GM20431 (cell line): Measurements from ENCODE around the gene RIBC1.
"Not testable (repeated sequence)": the region's sequence is repeated elsewhere in the genome, so short reads cannot be mapped to it uniquely, and the experiment has no call there.

Experiments
- in situ Hi-C: fragments of 300-500 bp; cut with MseI, MboI; formaldehyde crosslinking; loops from one replicate; pipeline ENCODE4 v1.15.0; 2020; ENCODE audit warnings: low sequenced_read_pairs; ENCODE audit not compliant: unreplicated experiment

Gene RIBC1

DNA sequence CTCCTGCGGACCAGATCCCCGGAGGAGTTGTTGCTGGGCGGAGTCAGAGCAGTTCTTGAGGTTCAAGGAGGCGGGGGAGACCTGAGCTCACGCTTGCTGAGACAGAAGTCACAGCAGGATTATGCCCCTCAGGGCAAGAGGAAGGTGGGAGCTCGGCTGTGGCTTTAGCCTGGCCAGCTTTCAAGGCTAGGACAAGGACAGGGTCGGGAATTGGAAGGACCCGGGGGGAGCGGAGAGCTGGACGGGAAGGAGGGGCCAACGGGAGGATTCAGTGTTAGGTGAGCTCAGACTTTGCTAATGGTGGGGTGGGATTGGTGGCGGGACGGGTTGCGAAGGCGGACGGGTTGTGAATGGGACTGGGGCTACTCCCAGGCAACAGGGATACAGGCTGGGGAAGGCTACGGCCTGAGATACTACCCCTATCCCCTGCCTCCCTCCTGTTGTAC lies at the start of gene RIBC1:
Gene RIBC1 (plus strand): TSS at position 13 of the 446 bp plus-strand sequence. CDS start 3,404 bp downstream, outside the sequence.
- in situ Hi-C loops = no loop called here

DNA sequence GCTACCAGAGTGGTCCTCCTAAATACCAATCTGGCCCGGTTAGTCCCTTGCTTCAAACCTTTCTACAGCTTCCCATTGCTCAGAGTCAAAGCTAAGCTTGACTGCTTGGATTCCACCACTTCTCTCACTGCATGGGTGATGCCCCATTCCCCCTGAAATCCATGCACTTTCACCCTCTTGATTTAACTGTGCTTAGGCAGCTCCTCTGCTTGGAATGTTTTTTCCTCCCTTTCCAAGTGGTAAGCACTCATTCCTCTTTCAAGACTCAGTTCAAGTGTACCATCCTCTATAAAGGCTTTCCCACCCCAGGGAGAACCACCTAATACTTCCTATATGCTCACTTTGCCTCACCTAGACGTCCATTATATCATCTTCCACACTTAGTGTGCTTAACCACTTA lies 49.4 kb upstream of the RIBC1 start:
- in situ Hi-C loops = no loop called here

DNA sequence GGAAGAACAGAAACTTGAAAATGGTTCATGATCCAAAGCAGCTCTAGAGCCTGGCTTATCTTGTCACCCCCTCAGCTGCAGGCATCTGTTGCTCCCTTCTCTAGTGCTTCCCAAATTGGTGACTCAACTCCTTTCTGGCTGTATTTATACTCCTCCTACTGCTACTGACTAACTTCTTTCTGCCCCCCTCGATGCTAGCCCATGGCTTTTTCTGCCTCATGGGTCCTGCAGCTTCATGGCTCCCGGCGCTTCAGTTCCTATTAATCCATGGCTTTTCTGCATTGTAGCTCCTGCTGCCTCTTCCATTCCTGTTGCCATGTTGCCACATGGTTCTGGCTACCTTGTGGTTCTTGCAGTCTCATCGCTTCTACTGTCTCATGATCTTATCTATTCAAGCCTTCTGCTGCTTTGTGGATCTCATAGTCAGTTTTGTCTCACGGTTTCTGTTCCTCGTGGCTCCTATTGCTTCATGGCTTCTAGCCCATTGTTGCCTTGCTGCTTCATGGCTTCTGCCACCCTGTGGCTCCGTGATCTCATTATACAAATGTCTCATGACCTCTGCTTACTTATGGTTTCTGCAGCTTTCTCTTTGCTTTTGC lies 48.4 kb upstream of the RIBC1 start:
- in situ Hi-C loops = no loop called here

DNA sequence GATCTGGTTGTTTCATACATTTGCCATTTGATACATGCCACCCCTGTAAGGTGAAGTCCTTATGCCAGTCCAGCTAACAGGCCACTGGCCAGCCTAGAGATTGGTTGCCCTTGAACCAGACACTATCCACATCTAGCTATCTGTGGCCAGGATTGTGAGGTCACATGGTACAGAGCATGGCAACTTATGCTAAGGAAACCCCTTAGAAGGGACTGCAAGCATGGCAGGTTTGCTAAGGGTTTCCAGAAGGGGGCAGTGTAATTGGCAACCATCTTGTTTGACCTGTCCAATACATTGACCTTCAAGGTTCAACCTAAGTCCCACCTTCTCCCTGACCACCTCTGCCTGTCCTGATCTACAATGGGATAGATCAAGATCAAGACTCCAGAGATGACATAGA lies 47.8 kb upstream of the RIBC1 start:
- in situ Hi-C loops = no loop called here

DNA sequence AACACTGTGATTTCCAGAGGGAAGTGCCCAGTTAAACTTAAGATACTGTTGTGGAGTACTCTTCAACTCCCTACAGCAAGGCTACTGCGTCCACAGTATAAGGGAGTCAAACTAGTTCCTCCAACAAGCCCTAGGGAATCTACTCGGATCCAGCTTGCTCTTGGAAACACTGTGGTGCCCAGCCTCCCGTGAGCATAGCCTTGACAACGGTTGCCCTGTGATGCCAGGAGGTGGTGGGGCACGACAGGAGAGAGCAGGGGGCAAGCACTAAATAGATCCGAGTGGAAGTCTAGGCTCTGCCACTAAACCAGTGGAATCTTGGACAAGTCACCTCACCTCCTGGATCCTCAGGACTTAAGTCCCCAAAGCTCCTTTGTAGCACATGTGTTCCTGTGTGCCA lies 45.8 kb upstream of the RIBC1 start:
- in situ Hi-C loops = no loop called here

DNA sequence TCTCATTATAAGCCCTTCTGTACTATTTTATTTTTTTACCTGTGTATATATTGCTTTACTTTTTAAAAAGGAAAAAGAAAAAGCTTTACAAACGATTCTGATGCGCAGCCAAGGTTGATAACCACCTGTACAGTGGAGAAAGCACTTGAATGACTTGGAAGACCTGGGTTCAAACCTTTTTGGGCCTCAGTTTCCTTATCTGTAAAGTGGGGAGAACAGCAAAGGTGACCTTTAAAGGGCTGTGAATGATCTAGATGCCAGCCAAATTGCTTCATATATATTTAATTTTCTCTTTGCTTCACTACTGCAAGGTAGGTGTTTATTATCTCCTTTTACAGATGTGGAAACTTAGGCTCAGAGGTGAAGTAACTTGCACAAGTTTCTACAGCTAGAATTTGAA lies 45.2 kb upstream of the RIBC1 start:
- in situ Hi-C loops = no loop called here

DNA sequence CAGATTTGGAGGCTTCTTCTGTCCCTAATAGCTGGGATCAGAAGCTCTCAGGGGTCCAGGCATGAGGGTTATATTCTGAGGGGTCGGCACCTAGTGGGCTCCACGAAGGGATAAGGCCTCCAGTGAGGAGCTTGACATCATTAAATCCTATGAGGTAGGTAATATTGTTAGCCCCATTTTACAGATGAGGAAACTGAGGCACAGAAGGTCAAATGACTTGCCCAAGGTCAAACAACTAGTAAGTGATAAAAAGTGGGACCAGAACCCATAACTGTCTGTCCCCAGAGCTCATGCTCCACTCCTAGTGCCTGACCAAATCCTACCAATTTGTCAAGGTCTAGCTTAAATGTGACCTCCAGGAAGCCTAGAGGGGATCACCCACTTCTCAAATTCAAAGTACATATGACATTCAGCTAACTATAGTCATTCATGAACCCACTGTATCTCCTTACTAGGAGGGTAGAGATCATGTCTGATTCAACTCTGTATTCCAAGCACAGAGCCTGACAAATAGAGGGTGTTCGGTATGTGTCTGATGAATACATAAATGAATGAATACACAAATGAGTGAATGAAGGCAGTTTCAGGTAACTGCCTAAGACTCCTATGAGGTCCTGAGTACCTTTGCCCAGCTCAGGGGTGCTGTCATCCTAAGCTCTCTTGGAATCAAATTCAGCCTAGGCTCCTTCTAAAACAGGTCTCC lies 43.5 kb upstream of the RIBC1 start:
- in situ Hi-C loops = no loop called here

DNA sequence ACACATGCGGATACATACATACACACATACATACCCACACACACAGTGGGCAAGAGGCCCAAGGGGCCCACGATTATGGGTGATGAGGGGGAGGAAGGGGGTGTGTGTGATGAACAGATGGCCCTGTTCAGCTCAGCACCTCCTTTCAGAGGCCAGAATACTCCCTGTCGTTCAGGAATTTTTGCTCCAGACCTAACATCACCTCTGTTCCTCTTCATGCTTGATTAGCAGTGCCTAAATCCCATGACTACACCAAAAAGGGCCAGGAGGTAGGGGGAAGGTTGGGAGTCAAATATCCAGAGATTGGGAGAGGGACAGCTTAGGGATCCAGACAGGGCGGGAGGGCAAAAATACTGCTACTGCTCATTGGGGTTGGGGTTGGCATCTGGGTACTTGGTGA lies 42.9 kb upstream of the RIBC1 start:
- in situ Hi-C loops = no loop called here

DNA sequence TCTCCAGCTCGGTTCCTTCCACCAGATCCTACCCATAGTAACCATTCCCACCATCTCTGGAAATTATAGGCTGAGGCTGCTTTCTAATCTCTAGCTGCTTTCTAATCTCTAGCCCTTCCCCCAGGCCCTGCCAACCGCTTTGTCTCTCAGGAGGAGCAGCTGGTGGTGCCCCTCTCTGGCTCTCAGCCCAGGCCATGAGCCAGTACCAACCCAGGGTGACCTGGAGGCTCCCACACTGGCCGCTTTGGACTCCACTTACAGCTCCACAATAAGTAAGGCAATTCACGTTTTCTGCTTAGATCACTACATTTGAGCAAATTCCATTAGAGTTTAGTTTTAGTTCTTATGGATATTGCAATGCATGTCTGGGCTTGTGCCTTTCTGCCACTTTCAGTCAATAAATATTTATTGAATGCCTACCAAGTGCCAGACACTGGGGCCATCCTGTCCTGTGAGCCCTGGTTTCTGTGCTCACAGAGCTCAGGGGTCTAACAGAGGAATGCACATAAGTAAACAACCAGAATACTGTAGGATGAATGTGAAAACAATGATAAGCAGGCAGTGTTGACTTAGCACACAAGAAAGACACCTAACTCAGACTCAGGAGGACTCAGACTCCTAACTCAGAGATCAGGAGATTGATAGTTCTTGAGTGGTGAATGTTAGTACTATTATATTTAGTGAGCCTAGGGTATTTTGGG lies 39.1 kb upstream of the RIBC1 start:
- in situ Hi-C loops = no loop called here

DNA sequence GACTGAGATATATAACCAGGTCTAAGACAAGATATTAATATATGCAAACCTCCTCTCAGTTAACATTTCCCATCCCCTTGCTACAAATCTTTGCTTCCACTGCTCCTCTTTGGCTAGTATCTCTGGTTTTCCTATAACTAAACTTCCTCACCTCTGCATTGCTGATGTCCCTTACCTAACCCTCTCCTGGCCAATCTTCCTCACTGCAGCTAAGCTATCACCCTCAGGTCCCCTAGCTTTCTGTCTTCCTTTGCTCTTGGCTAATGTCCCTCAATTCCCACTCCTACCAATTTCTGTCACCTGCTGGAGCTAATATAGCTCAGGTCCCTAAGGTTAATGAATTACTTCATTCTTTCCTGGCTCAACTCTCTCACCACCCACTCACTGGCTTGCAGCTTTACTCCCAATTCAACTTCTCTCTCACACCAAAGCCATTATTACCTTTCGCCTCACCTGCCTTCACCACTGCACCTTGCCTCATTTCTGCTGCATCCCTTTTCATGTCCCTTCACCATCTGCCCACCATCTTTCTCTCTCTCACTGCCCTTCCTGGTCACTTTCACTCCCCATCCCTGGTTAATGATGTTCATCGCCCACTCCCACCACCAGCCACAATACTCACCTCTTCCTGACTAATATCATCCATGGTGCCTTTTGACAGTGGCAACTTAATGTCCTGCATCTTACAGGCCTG lies 26.9 kb upstream of the RIBC1 start:
- in situ Hi-C loops = no loop called here

DNA sequence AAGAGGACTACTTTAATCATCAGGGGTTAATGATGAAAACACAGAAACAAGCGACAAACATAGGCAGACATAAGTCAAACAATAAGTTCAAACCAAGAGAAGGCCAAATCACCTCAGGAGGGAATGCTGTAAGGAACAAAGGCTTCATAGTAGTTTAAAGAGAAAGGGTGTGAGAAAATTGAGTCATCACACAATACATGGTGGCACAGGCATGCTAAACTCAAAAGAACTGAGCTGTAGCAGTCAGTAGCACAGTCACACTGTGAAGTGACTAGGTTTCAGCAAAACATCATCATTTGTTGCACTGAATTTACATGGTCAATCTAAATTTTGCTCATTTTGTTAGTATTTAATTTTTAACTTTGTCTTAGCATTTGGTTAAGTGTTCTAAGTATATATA lies 24.5 kb upstream of the RIBC1 start:
- in situ Hi-C loops = no loop called here

DNA sequence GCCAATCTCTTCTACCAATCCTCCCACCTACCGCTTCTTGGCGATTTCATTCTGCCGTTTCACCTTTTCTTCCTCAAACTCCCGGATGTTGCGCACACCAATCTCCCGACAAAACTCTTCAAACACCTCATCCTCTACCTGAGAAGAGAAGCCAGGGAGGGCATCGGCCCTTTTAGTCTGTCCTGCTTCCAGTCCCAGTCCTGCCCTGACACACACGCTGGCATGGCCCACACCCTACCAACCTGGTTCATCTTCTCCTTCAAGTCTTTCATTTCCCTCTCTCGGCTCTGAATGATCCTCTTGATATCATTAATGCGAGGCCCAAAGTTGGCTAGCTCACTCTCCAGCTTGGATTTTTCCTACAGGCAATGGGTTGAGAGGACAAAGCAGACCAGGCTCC lies 19.1 kb upstream of the RIBC1 start:
- in situ Hi-C loops = no loop called here

DNA sequence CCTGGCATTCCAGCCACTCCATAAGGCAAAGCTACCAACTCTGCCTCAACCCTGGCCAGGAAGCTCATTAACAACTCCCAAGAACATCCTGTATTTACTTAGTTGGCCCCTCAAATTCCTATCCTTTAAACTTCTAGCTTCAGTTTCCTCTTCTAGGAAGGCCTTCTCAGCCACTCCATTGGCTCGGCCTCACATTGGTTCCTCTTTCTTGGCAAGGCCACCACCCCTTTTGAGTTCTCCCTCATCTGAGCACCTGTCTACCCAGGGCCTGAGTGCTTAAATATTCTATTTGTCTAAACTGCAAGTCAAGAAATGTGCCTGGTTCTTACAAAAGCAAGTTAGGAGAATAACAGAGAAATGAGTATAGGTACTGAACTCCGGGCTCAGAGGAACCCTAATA lies 10.2 kb upstream of the RIBC1 start:
- in situ Hi-C loops = no loop called here

DNA sequence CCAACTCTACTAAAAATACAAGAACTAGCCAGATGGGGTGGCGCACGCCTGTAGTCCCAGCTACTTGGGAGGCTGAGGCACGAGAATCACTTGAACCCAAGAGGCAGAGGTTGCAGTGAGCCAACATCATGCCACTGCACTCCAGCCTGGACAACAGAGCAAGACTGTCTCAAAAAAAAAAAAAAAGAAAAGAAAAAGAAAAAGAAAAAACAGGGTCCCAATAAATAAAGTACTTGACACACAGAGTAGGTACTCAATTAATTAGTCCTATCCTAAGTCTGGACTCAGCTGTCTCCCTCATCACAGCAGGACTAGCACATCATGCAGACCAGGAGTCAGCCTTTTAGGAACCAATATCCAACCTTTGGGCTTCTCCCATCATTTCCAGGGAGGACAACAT lies 2.3 kb upstream of the RIBC1 start:
- in situ Hi-C loops = not testable (repeated sequence)

DNA sequence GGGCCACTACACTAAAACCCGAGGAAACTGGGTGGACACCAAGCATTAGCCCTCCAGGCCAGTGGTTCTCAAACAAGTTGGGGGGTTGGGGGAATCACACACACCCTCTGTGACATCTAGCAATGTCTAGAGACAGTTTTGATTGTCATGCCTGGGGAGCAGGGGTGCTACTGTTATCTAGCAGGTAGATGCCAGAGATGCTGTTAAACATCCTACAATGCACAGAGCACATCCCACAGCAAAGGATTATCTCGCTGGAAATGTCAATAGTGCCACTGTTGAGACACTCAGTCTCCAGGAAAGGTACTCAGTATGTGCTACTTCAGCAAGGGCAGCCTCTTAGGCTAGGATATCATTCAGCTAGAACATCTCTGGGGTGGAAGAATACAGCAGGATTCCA lies 1.5 kb upstream of the RIBC1 start:
- in situ Hi-C loops = no loop called here

DNA sequence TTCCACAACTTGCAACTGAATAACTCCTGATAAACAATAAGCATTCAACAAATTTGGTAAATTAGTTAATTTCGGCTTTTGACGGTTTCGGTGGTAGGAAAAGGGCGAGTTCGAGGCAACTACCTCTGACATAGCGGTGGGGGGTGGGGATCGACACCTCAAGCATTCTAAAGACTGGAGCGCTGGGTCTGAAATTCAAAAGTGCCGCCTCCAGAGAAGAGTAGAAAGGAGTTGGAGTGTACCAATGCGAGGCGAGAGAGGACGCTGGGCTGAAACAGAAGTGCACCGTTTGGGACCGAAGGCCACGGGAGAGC lies 944 bp upstream of the RIBC1 start:
- in situ Hi-C loops = no loop called here

DNA sequence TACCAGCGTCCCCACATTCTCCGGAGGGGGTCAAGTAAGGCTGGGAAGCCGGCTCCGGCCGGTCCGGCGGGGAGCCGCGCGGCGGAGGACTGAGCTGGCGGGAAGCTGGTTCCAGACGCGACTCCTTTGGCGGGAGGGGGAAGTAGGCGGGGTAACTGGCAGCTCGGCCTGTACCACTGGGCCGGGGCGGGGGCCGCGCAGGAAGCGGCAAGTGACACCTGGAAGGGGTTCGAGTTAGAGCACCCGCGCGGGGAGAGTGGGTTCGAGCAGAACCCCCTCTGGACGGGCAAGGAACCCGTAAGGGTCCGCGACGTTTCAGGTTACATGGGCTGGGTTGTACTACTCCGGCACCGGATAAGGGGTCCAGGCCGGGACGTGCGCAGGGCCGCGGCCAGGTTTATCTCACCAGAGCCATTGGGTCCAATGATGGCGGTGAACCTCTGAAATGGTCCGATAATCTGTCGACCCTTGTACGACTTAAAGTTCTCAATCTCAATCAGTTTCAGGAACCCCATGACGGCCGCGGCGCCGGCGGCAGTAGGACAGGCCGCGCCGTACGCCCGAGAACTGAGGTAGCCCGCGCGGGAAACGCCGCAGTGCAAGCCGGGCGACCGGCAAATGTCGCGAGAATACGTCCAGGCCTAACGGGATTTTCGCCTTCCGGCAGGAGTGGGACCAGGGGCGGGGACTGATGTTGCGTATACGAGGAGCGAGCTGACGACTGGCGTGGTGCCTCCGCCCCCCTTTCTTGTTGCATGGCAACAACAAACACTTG lies 400 bp upstream of the RIBC1 start, which contains the start of gene SMC1A:
Gene SMC1A (minus strand): TSS at position 569 of the 775 bp plus-strand sequence. CDS start 54 bp downstream, at position 515.
- in situ Hi-C loops = no loop called here

DNA sequence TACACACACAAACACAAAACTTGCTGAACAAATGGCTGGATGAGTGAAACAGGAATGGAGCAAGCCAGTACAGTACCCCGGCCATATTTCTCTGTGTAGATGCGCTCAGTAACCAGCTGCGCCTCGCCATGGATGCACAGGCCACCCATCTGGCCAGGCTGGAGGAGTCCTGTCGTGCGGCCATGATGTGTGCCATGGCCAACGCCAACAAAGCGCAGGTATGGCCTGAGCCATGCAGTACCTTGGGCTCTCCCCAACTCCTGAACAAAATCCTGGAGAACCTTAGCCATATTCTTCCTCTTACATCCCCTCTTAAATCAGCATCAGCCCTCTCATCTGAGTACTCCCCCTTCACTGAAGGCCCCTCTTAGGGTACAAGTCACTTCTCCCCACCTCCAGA lies 7.1 kb downstream of the RIBC1 start:
- in situ Hi-C loops = no loop called here

DNA sequence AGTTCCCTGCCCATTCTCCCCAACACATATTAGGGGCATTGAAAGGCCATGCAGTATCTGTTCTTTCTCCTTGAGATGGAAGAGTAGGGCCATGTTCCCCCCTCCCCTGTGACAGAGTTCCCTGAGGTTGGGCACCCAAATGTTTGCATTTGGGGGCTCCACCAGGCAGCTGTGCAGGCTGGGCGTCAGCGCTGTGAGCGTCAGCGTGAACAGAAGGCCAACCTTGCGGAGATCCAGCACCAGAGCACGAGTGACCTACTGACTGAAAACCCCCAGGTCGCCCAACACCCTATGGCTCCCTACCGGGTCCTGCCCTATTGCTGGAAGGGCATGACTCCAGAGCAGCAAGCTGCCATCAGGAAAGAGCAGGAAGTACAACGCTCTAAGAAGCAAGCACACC lies 7.6 kb downstream of the RIBC1 start:
- in situ Hi-C loops = no loop called here
